Esophagus (tissue), 2 donors: Measurements from ENCODE around the gene ZNF552. TPM values are rescaled to one million over a fixed set of nuclear protein-coding genes. Genes with fewer than 3 reads are reported as not detected.
A peak's percentile ranks its signal among the peaks of the same experiment; 100 is the strongest.

Experiments used
- H3K27ac ChIP-seq, 2 donors: one replicate each; pipeline ENCODE4 v1.5.1; 2013; ENCODE audit warnings: low read depth in 2 of 2, mild to moderate bottlenecking in 2 of 2, inconsistent platforms in 1 of 2, low read length in 1 of 2, moderate library complexity in 1 of 2
- H3K27me3 ChIP-seq, 2 donors: one replicate each; pipeline ENCODE4 v1.6.1; 2013; ENCODE audit warnings: low read length in 2 of 2, control low read depth in 1 of 2, mild to moderate bottlenecking in 1 of 2; ENCODE audit not compliant: insufficient read depth in 2 of 2, control insufficient read depth in 1 of 2
- H3K36me3 ChIP-seq, 2 donors: one replicate each; pipeline ENCODE4 v1.6.1; 2013; ENCODE audit warnings: low read length in 1 of 2; ENCODE audit not compliant: control insufficient read depth in 2 of 2, insufficient read depth in 2 of 2
- H3K4me1 ChIP-seq, 2 donors: one replicate each; pipeline ENCODE4 v1.6.1; 2013; ENCODE audit warnings: low read length in 1 of 2; ENCODE audit not compliant: control insufficient read depth in 2 of 2, insufficient read depth in 2 of 2
- H3K4me3 ChIP-seq, 2 donors: one replicate each; pipeline ENCODE4 v1.5.1; 2013; ENCODE audit warnings: low read length in 2 of 2, mild to moderate bottlenecking in 2 of 2, low read depth in 1 of 2, moderate library complexity in 1 of 2
- H3K9me3 ChIP-seq, 2 donors: one replicate each; pipeline ENCODE4 v1.6.1; 2013; ENCODE audit warnings: mild to moderate bottlenecking in 2 of 2, low read depth in 1 of 2, low read length in 1 of 2, moderate library complexity in 1 of 2; ENCODE audit not compliant: control insufficient read depth in 2 of 2, insufficient read depth in 1 of 2
- WGBS, 2 donors: extraction: QIAGEN DNeasy Blood & Tissue Kit; methylation state at CpG; one replicate each; pipeline ENCODE4 v1.1.7; 2013; 5-methylcytosine and 5-hydroxymethylcytosine counted together
- polyA plus RNA-seq, 2 donors: library from polyadenylated mRNA; stranded (reverse); fragments of 200-250 nt; gene quantifications; one replicate each; pipeline ENCODE4 v1.2.3, GENCODE V29; 2013
- donor health status: healthy with polysubstance abuse.
- donor health status: Bipolar disorder and iron deficiency.

The ZNF552 gene
- polyA plus RNA-seq, 2 donors: 4.6 to 5.7 TPM

DNA sequence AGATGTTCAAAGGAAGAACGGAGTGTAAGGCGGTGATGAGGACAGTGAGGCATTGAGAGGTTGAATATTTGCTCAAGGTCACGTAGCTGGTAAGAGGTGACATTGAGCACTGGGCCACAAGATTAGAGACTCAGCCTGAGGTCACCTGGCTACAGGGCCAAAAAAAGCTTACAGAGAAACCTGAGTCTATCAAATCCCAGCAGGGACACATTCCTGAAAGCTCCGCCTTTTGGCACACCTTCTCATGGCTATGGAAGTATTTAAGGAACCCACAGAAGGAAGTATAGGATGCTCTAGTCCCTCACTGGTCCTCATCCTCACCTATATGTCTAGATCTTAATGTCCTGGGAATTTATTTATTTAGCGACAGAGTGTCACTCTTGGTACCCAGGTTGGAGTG is 27.8 kb downstream of the ZNF552 start:
- 89 to 98% methylated on average over 5 of the region's 5 CpGs for WGBS, 2 donors
- H3K27ac ChIP-seq: no peak overlapping the region
- no peak overlapping the region for H3K4me3 ChIP-seq
- H3K36me3 ChIP-seq: peaks cover 6 to 13% of the 10 kb centered on the region in 2 donors
- no peaks in the 10 kb centered on the region for H3K4me1 ChIP-seq
- peaks cover 11 to 14% of the 10 kb centered on the region in 2 donors for H3K9me3 ChIP-seq
- H3K27me3 ChIP-seq: no peaks in the 10 kb centered on the region

DNA sequence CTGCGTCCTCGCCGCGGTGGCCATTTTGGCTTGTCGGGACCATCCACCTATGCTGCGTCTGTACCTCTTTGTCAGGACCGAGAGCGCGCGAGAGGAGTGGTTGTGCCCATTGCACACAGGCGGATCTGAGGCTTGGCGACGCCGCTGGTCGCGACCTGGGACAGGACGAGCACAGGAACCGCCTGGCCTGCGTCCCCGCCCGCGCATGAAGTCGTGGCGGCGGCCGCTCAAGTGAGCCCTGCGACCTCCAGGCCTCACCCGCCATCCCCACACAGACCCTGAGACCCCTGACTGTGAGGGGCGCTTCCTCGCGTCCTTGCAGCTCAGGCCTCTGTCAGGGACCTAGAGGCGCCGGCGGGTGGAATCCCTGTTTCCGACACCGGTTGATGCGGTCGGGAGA is 28.4 kb downstream of the ZNF552 start:
- no peaks in the 10 kb centered on the region for H3K4me1 ChIP-seq
- peaks cover 11 to 14% of the 10 kb centered on the region in 2 donors for H3K9me3 ChIP-seq
- no peak overlapping the region for H3K4me3 ChIP-seq
- no peaks in the 10 kb centered on the region for H3K27me3 ChIP-seq
- 95 to 97% methylated on average over 38 of the region's 38 CpGs for WGBS, 2 donors
- peaks cover 6 to 13% of the 10 kb centered on the region in 2 donors for H3K36me3 ChIP-seq
- H3K27ac ChIP-seq: no peak overlapping the region

DNA sequence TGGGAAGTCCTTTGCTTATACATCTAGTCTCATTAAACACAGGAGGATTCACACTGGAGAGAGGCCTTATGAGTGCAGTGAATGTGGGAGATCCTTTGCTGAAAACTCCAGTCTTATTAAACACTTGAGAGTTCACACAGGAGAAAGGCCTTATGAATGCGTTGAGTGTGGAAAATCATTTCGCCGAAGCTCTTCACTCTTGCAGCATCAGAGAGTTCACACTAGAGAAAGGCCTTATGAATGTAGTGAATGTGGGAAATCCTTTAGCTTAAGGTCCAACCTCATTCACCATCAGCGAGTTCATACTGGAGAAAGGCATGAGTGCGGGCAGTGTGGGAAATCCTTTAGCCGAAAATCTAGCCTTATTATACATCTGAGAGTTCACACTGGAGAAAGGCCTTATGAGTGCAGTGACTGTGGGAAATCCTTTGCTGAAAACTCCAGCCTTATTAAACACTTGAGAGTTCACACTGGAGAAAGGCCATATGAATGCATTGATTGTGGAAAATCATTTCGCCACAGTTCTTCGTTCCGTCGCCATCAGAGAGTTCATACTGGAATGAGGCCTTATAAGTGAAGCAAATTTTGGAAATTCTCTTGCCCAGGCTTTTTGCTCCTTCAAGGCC is 35.4 kb downstream of the ZNF552 start:
- 98 to 99% methylated on average over 10 of the region's 10 CpGs for WGBS, 2 donors
- no peak overlapping the region for H3K4me3 ChIP-seq
- H3K27ac ChIP-seq: no peak overlapping the region
- peaks cover 34 to 35% of the 10 kb centered on the region in 2 donors for H3K36me3 ChIP-seq
- H3K4me1 ChIP-seq: no peaks in the 10 kb centered on the region
- H3K9me3 ChIP-seq: peaks cover 4 to 34% of the 10 kb centered on the region in 2 donors
- no peaks in the 10 kb centered on the region for H3K27me3 ChIP-seq

DNA sequence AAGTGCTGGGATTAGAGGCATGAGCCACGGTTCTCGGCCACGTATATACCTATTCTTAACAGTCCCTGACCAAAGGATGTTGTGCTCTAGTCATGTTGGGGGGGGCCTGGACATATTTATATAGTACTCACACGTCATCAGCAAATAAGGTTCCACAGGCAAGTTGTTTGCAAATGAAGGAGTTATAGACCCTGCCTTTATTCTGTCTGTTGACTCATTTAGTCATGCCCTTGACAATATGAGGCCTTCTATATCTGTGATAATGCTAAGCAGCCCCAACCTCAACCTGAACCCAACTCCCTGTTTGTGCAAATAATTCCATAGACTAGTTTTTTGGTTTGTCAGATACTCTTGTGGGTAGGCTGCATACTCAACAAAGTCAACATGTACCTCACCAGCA is 36.4 kb downstream of the ZNF552 start:
- Histone ChIP-seq H3K4me1 (no peaks in the 10 kb centered on the region), H3K27ac (no peak overlapping the region), H3K4me3 (no peak overlapping the region), H3K27me3 (no peaks in the 10 kb centered on the region), H3K9me3 (peaks cover 7 to 38% of the 10 kb centered on the region in 2 donors), H3K36me3 (peaks cover 35 to 36% of the 10 kb centered on the region in 2 donors)
- WGBS, 2 donors: 92 to 93% methylated on average over 4 of the region's 4 CpGs

DNA sequence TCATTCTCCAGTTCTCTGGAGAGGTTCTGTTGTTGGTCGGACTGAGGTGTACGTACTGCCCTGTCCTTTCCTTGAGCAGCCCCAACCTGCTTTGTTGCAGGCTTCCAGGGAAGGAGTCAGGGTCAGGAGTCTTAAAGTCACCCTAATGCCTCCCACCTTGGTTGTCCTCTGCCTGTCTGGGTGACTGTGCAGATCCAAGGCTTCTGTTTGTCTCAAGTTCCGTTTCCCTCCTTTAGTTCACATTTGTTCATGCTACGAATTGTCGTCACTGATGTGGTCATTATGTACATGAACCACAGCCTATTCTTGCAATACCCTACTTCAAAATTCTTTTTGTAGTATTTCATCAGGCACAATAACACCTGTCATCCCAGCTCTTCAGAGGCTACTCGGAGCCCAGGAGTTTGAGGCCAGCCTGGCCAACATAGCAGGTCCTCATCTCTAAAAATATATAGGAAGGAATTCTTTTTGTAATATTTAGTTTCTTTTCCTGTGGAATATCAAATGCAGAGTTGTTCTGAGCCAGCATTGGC is 37.9 kb downstream of the ZNF552 start:
- Histone ChIP-seq H3K9me3 (peaks cover 7 to 38% of the 10 kb centered on the region in 2 donors), H3K4me1 (no peaks in the 10 kb centered on the region), H3K4me3 (no peak overlapping the region), H3K27ac (no peak overlapping the region), H3K27me3 (no peaks in the 10 kb centered on the region), H3K36me3 (peaks cover 38 to 43% of the 10 kb centered on the region in 2 donors)
- 84 to 96% methylated on average over 6 of the region's 6 CpGs for WGBS, 2 donors

DNA sequence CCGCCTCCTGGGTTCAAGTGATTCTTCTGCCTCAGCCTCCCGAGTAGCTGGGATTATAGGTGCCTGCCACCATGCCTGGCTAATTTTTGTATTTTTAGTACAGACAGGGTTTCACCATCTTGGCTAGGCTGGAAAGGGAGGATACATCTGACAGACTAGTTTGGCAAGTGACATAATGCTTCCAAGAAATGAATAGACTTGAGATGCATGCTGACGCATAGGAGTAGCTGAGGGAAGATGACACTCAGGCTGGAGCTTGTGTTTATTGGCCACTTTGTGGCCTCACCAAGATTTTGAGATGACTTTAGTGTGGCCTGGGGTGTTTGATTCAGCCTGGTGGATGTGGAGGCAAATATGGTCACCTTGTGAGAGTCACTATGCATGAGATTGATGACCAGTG is 41.2 kb downstream of the ZNF552 start:
- peaks cover 0 to 2% of the 10 kb centered on the region in 2 donors for H3K4me1 ChIP-seq
- peak overlapping the region in 1 of 2 donors; percentile 64 for H3K27ac ChIP-seq
- H3K36me3 ChIP-seq: peaks cover 19 to 25% of the 10 kb centered on the region in 2 donors
- no peaks in the 10 kb centered on the region for H3K27me3 ChIP-seq
- no peak overlapping the region for H3K4me3 ChIP-seq
- H3K9me3 ChIP-seq: peaks cover 10 to 27% of the 10 kb centered on the region in 2 donors
- 84 to 87% methylated on average over 3 of the region's 3 CpGs for WGBS, 2 donors

DNA sequence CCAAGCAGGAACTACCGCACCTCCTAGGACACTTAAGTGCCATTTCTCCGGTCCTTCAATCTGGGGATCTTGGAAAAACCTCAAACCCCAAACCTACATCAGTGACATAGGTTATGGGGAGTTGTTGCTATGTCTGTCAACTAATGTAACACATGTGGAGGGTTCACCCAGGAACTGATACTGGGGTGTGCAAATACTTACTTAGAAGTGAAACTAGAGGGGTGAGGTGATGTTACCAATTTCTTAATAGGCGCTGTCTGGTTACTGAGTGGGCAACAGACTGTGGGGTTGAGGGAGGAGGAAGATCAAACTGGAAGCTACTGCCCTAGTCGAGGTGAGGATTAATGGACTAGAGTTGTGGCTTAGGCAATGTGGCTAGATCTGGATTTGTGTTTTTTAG is 43.3 kb downstream of the ZNF552 start:
- H3K4me3 ChIP-seq: no peak overlapping the region
- H3K27ac ChIP-seq: no peak overlapping the region
- H3K4me1 ChIP-seq: peaks cover 0 to 2% of the 10 kb centered on the region in 2 donors
- 92 to 93% methylated on average over 4 of the region's 4 CpGs for WGBS, 2 donors
- H3K36me3 ChIP-seq: peaks cover 8% of the 10 kb centered on the region in 2 donors
- H3K9me3 ChIP-seq: peaks cover 6 to 14% of the 10 kb centered on the region in 2 donors
- no peaks in the 10 kb centered on the region for H3K27me3 ChIP-seq

DNA sequence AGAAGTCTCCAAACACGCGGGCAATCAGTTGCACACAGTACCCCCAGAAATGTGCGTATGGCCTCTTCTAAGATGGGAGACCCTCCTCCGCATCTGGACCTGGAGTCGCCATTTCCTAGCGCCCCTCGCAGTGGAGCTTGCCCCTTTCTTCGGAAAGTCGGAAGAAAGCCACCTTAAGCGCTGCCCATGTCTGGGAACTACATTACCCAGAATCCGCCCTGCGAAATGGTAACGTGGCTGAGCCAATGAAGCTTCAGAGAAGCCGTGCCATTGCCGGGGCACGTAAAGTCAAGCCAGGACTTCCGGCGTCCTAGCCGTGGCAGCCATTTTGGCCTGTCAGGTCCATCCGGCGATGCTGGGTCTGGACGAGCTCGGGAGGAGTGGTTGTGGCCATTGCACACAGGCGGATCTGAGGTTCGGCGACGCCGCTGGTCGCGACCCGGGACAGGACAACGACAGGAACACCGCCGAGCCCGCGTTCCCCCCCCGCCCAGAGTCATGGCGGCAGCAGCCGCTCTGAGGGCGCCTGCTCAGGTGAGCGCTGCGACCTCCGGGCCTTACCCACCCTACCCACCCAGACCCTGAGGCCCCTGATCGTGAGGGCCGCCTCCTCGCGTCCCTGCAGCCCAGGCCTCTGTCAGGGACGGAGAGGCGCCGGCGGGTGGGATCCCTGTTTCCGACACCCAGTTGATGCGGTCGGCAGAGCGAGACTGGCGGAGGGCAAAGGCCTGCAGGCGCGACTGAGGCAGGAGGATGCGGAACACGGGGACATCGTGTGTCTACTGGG is 45.2 kb downstream of the ZNF552 start, which contains the start of gene ZNF586:
ZNF586 (plus strand) TSS at position 332 of the 787 bp plus-strand sequence; CDS start at position 499, 167 bp downstream.
- Histone ChIP-seq H3K4me3 (peak within 1 kb of the TSS; percentile 66 to 86), H3K27me3 (no peaks in the 10 kb centered on the region), H3K27ac (peak within 1 kb of the TSS; percentile 81 to 94), H3K36me3 (peaks cover 5 to 8% of the 10 kb centered on the region in 2 donors), H3K9me3 (peaks cover 4 to 6% of the 10 kb centered on the region in 2 donors), H3K4me1 (peaks cover 0 to 2% of the 10 kb centered on the region in 2 donors)
- WGBS, 2 donors: 3% methylated on average over 59 to 61 of the region's 61 CpGs

DNA sequence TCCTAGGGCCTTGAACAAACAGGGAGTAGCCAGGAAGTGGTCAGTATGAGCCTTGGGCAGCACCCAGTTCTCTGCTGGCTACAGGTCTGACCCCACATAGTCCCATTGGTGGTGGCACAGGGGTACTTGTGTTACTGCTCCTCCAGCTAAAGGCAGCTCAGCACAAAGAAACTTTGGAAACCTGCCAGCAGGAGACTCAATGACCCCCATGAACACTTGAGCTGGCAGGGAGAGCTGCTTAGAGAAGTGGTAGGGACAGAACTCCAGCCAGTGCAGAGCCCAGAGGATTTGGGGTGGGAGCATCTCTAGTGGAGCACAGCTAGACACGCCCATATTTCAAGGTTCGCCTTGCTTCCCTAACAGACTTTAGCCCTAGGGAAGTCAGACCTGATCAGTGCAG is 55.6 kb downstream of the ZNF552 start:
- H3K36me3 ChIP-seq: peaks cover 18% of the 10 kb centered on the region in 2 donors
- H3K27ac ChIP-seq: no peak overlapping the region
- H3K4me3 ChIP-seq: no peak overlapping the region
- H3K4me1 ChIP-seq: no peaks in the 10 kb centered on the region
- 96 to 97% methylated on average over 2 of the region's 2 CpGs for WGBS, 2 donors
- peaks cover 8 to 23% of the 10 kb centered on the region in 2 donors for H3K9me3 ChIP-seq
- no peaks in the 10 kb centered on the region for H3K27me3 ChIP-seq
